AG04449 (cell line): ENCODE data around the gene PRKAG2.

ENCODE experiments used
- CTCF ChIA-PET: fragments of 350-600 bp; formaldehyde crosslinking; extraction: SDS; loops from one replicate; lab custom pipeline; 2021; ENCODE audit warnings: antibody characterized with exemption; lab: Yijun Ruan, JAX
- POLR2A ChIA-PET: fragments of 400-600, 350-600 bp; formaldehyde crosslinking; extraction: SDS; loops from one replicate; lab custom pipeline; 2020; ENCODE audit warnings: antibody characterized with exemption, inconsistent platforms; lab: Yijun Ruan, JAX
- DNase-seq: peaks from one replicate; pipeline ENCODE4 v3.0.0-alpha.2; 2010; ENCODE audit warnings: low read depth, low spot score
- H3K4me3 ChIP-seq: 2 replicates; pipeline ENCODE4 v1.5.1; 2011; ENCODE audit warnings: low read depth, mild to moderate bottlenecking, control low read depth, low read length
- TF ChIP-seq, protein P1 (sequence below): IDR thresholded peaks from one replicate; pipeline ENCODE4 v1.5.1; 2011; ENCODE audit warnings: mild to moderate bottlenecking, moderate library complexity, low read length, control low read depth, inconsistent platforms; ENCODE audit not compliant: insufficient read depth; ENCODE audit errors: missing control alignments

The PRKAG2 gene

GRCh38 chr7:151793531-151793951 lies 83.4 kb downstream of the PRKAG2 start:
- H3K4me3 ChIP-seq: no peak overlapping the region
- TF ChIP-seq, protein P1, sequence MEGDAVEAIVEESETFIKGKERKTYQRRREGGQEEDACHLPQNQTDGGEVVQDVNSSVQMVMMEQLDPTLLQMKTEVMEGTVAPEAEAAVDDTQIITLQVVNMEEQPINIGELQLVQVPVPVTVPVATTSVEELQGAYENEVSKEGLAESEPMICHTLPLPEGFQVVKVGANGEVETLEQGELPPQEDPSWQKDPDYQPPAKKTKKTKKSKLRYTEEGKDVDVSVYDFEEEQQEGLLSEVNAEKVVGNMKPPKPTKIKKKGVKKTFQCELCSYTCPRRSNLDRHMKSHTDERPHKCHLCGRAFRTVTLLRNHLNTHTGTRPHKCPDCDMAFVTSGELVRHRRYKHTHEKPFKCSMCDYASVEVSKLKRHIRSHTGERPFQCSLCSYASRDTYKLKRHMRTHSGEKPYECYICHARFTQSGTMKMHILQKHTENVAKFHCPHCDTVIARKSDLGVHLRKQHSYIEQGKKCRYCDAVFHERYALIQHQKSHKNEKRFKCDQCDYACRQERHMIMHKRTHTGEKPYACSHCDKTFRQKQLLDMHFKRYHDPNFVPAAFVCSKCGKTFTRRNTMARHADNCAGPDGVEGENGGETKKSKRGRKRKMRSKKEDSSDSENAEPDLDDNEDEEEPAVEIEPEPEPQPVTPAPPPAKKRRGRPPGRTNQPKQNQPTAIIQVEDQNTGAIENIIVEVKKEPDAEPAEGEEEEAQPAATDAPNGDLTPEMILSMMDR: no peak
- DNase-seq: no peak
- CTCF ChIA-PET: interaction anchor here (0.6 to 5.5 kb wide), 4 partner anchors 10 to 351 kb away, joined by 3 to 51 read pairs (median 4); no protein-coding TSS in a partner anchor
- POLR2A ChIA-PET: no interaction called here

DNA sequence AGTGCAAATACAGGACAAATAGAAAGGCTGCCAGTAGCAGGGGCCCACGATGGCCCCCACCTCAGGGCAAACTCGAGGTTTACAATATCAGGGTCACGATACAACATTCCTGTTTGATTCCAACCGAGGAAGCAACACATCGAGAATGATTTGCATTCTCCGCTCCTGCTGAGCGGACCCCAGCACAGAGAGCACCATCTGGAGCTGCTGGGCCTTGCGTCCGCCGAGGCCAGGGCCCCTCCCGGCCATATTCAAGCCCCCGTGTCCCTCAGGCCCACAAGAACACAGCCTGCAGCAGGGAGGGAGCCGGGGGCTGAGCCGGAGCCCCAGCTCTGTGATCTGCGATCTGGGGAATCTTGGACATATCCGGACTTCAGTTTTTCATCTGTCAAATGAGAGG lies 84.3 kb downstream of the PRKAG2 start:
- TF ChIP-seq, protein P1: no peak
- no peak for DNase-seq
- POLR2A ChIA-PET: no interaction called here
- CTCF ChIA-PET: interaction anchor here (1.1 to 5.5 kb wide), 4 partner anchors 9 to 33 kb away, joined by 3 to 51 read pairs (median 6); no protein-coding TSS in a partner anchor
- H3K4me3 ChIP-seq: no peak overlapping the region

DNA sequence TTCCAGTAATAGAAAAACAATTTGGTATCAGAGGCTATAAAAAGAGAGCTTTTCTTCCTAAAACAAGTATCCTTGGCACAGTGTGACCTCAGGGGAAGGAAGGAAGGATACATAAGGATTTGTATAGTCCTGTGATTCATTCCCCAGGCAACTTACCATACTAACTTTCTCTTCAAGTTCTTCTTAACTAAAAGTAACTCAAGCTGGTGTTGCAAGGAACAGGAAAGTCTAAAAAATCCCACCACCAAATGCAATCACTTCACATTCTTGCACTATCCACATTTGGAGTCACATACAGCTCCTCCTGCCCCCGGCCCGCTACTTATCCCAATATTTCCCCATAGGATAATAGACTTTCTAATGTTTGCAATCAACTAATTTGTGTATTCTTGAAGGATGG lies 84.8 kb downstream of the PRKAG2 start:
- CTCF ChIA-PET: interaction anchor here (1.6 to 5.5 kb wide), 3 partner anchors 9 to 32 kb away, joined by 4 to 51 read pairs (median 8); no protein-coding TSS in a partner anchor
- POLR2A ChIA-PET: no interaction called here

DNA sequence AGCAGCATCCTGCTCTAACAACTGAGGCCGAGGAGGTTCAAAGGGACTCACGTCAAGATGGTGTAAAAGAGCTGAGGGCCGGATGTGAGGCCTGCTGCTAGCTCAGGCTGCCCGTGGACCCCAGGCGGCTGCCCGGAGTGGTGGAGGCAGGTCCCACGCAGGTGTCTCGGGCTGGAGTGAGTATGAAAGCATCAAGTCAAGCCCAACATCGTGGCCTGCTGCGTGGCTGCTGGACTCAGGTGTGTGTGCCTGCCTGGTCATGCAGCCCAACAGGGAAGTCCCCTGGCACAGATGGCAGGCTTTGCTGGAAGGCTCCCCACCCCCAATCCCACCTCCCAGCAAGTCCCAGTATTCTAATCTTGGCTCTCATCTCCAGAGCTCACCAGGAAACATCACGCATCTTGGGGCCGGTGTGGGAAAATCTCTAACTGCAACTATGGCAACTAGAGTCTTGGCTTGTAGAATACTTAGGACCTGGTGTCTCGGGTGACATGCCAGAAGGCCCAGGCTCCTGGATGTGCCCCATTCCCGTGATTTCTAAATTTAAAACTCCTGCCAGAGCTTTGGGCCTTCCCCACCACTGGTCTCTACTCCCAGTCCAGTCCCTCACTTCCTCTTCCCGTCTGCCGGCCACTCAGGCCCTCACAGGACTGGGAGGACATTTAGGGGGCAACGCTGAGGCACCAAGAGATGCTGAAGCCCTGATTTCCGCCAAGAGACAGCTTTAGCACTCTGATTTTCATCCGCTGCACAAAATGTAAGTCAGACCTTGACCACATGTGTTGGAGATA lies 85.9 kb downstream of the PRKAG2 start:
- CTCF ChIA-PET: interaction anchor here (1.6 to 5.5 kb wide), 3 partner anchors 8 to 31 kb away, joined by 7 to 51 read pairs (median 8); no protein-coding TSS in a partner anchor
- POLR2A ChIA-PET: no interaction called here

More for the DNA sequence above, 84.8 kb downstream of the PRKAG2 start:
- no peak overlapping the region for H3K4me3 ChIP-seq
- no peak for DNase-seq
- TF ChIP-seq, protein P1: no peak

DNA sequence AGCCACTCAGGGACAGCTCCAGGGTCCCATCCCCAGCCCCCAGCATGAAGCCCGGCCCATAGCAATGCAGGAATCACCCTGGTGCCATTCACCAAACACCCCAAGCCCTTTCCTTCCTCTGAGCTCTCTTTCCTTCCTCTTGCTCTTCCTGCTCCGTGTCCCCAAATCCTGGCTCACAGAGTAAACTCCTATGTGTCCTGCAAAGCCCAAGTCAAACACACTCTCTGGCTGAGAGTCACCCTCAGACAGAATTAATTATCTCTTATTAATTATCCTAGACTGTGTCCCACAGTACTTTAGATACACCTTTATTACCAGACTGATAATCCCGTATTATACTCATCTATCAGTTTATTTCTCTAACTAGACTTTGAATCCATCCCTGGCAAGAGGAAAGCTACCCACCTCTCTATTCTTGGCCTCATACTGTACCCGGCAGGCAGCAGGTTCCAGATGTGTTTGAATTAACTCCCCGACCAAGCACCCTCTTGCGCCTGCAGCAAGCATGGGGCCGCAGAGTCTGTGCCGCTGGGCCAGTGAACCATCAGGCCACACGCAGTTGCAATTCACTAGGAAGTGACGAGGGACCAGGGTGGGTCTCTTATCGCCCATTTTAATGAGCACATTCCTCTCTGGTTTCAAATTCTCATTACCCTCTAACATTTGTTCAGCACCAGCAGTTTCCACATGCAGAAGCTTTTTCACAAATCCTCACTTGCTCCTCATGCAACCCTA lies 86.7 kb downstream of the PRKAG2 start:
- H3K4me3 ChIP-seq: no peak overlapping the region
- POLR2A ChIA-PET: no interaction called here
- CTCF ChIA-PET: interaction anchor here (1.6 to 5.5 kb wide), 3 partner anchors 7 to 30 kb away, joined by 7 to 51 read pairs (median 8); no protein-coding TSS in a partner anchor
- DNase-seq: no peak
- TF ChIP-seq, protein P1: no peak

More for the DNA sequence above, 85.9 kb downstream of the PRKAG2 start:
- DNase-seq: no peak
- TF ChIP-seq, protein P1: no peak
- no peak overlapping the region for H3K4me3 ChIP-seq
